K562 (cell line): ENCODE data around the gene SNX9. TPM values are rescaled to one million over a fixed set of nuclear protein-coding genes. Genes with fewer than 3 reads are reported as not detected.

Experiments
- ATF1 ChIP-seq, 2 experiments: fragments of 450-650 bp in 1 of 2; IDR thresholded peaks; 2 replicates each; pipeline ENCODE4 v1.6.1; 2016; ENCODE audit warnings: missing compliant biosample characterization in 1 of 2, missing genetic modification characterization in 1 of 2
- RBM25 ChIP-seq: fragments of 200-400 bp; formaldehyde crosslinking; IDR thresholded peaks from 2 replicates; pipeline ENCODE4 v1.6.1; 2018; ENCODE audit warnings: low read length, low read depth, moderate library complexity; ENCODE audit not compliant: severe bottlenecking
- TSC22D4 ChIP-seq: fragments of 450-650 bp; IDR thresholded peaks from 2 replicates; pipeline ENCODE4 v1.6.1; 2016; ENCODE audit warnings: missing genetic modification characterization, missing biosample characterization, control low read depth
- ZNF12 ChIP-seq: sonication (generic); formaldehyde crosslinking; IDR thresholded peaks from 2 replicates; pipeline ENCODE4 v1.4.0; 2020; ENCODE audit warnings: mild to moderate bottlenecking, missing genetic modification reagents
- ZNF57 ChIP-seq: fragments of 450-650 bp; formaldehyde crosslinking; IDR thresholded peaks from 2 replicates; pipeline ENCODE4 v1.4.0; 2020; ENCODE audit warnings: mild to moderate bottlenecking, moderate library complexity
- ZNF79 ChIP-seq: fragments of 250-450 bp; sonication (Bioruptor Pico); IDR thresholded peaks from 2 replicates; pipeline ENCODE4 v1.4.0; 2020; ENCODE audit warnings: low read depth, mild to moderate bottlenecking, moderate library complexity
- polyA plus RNA-seq, 8 experiments: library from polyadenylated mRNA; depleted of rRNA in 4 of 8; stranded (reverse) in 5 of 8; unstranded in 3 of 8; fragments of >200 nt; fragmentation: Nextera tagmentation in 2 of 8; fragmentation: Illumina TruSeq in 1 of 8; extraction: Ambion mirVana in 2 of 8; extraction: Trizol in 1 of 8; gene quantifications; 2 replicates each; pipeline versions ENCODE4 v1.2.1 to v1.2.3, GENCODE V29; 2011 to 2014; ENCODE audit warnings: inconsistent platforms in 1 of 8, missing spikeins in 1 of 8
- total RNA-seq, 7 experiments: library from RNA; depleted of rRNA in 6 of 7; stranded (reverse); fragments of >200 nt in 6 of 7; fragmentation: Illumina TruSeq in 2 of 7; extraction: Trizol in 2 of 7; gene quantifications; 2 replicates each; pipeline versions ENCODE4 v1.2.1 to v1.2.3, GENCODE V29; 2011 to 2021; ENCODE audit warnings: low replicate concordance in 1 of 7
- TF ChIP-seq, protein P1 (sequence below): fragments of 250-450 bp; sonication (Bioruptor Pico); IDR thresholded peaks from 2 replicates; pipeline ENCODE4 v1.5.0; 2021
- TF ChIP-seq, protein P2 (sequence below): fragments of 250-450 bp; sonication (Bioruptor Pico); IDR thresholded peaks from 2 replicates; pipeline ENCODE4 v1.8.0; 2022; ENCODE audit warnings: inconsistent platforms
- TF ChIP-seq, protein P3 (sequence below): sonication (generic); formaldehyde crosslinking; IDR thresholded peaks from 2 replicates; pipeline ENCODE4 v1.9.0; 2022; ENCODE audit warnings: mild to moderate bottlenecking, missing genetic modification reagents
- TF ChIP-seq, protein P4 (sequence below): fragments of 250-450 bp; sonication (Bioruptor Pico); IDR thresholded peaks from 2 replicates; pipeline ENCODE4 v1.4.0; 2020; ENCODE audit warnings: mild to moderate bottlenecking
- TF ChIP-seq, protein P5 (sequence below): IDR thresholded peaks from 2 replicates; pipeline ENCODE4 v1.6.1; 2016; ENCODE audit warnings: missing genetic modification characterization, missing compliant biosample characterization

SNX9 gene
- total and polyA plus RNA-seq, 9 of the 15 experiments (the other 6 are each of a cell fraction or from before 2014, with no cell fraction given), result 6.0 to 81.7 (median 57.1) TPM

DNA sequence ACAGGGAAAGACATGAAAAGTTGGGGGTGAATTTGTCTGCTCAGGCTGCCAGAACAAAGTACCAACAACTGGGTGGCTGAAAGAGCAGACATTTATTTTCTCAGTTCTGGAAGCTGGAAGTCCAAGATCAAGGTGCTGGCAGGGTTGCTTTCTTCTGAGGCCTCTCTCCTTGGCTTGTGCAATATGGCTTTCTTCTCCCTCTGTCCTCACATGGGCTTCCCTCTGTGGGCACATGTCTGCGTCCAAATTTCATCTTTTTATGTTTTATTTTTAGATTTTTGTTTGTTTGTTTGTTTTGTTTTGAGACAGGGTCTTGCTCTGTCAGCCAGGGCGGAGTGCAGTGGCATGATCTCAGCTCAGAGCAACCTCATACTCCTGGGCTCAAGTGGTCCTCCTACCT is 152.4 kb downstream of the SNX9 start (continued):
- TF ChIP-seq, protein P1, sequence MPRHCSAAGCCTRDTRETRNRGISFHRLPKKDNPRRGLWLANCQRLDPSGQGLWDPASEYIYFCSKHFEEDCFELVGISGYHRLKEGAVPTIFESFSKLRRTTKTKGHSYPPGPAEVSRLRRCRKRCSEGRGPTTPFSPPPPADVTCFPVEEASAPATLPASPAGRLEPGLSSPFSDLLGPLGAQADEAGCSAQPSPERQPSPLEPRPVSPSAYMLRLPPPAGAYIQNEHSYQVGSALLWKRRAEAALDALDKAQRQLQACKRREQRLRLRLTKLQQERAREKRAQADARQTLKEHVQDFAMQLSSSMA (CRISPR knock-in tag), result no peak
- TF ChIP-seq RBM25 (no peak), ZNF12 (CRISPR knock-in tag) (no peak), ZNF79 (CRISPR knock-in tag) (no peak), ZNF57 (CRISPR knock-in tag) (no peak), TSC22D4 (tag) (no peak), ATF1 (CRISPR knock-in tag; IDR thresholded peaks at IDR 0.05) (no peak), ATF1 (tag; IDR thresholded peaks at IDR 0.05) (no peak)
- TF ChIP-seq, protein P2, sequence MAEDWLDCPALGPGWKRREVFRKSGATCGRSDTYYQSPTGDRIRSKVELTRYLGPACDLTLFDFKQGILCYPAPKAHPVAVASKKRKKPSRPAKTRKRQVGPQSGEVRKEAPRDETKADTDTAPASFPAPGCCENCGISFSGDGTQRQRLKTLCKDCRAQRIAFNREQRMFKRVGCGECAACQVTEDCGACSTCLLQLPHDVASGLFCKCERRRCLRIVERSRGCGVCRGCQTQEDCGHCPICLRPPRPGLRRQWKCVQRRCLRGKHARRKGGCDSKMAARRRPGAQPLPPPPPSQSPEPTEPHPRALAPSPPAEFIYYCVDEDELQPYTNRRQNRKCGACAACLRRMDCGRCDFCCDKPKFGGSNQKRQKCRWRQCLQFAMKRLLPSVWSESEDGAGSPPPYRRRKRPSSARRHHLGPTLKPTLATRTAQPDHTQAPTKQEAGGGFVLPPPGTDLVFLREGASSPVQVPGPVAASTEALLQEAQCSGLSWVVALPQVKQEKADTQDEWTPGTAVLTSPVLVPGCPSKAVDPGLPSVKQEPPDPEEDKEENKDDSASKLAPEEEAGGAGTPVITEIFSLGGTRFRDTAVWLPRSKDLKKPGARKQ (CRISPR knock-in tag), result no peak
- TF ChIP-seq, protein P3, sequence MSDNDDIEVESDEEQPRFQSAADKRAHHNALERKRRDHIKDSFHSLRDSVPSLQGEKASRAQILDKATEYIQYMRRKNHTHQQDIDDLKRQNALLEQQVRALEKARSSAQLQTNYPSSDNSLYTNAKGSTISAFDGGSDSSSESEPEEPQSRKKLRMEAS, result no peak
- TF ChIP-seq, protein P4, sequence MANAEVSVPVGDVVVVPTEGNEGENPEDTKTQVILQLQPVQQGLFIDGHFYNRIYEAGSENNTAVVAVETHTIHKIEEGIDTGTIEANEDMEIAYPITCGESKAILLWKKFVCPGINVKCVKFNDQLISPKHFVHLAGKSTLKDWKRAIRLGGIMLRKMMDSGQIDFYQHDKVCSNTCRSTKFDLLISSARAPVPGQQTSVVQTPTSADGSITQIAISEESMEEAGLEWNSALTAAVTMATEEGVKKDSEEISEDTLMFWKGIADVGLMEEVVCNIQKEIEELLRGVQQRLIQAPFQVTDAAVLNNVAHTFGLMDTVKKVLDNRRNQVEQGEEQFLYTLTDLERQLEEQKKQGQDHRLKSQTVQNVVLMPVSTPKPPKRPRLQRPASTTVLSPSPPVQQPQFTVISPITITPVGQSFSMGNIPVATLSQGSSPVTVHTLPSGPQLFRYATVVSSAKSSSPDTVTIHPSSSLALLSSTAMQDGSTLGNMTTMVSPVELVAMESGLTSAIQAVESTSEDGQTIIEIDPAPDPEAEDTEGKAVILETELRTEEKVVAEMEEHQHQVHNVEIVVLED (CRISPR knock-in tag), result no peak
- TF ChIP-seq, protein P5, sequence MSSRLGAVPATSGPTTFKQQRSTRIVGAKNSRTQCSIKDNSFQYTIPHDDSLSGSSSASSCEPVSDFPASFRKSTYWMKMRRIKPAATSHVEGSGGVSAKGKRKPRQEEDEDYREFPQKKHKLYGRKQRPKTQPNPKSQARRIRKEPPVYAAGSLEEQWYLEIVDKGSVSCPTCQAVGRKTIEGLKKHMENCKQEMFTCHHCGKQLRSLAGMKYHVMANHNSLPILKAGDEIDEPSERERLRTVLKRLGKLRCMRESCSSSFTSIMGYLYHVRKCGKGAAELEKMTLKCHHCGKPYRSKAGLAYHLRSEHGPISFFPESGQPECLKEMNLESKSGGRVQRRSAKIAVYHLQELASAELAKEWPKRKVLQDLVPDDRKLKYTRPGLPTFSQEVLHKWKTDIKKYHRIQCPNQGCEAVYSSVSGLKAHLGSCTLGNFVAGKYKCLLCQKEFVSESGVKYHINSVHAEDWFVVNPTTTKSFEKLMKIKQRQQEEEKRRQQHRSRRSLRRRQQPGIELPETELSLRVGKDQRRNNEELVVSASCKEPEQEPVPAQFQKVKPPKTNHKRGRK (tag), result no peak
